WERI-Rb-1 (cell line): ENCODE results near the gene GLUD1.
"Not testable (repeated sequence)": the region's sequence is repeated elsewhere in the genome, so short reads cannot be mapped to it uniquely, and the experiment has no call there.

Experiments
- DNase-seq: peaks from one replicate; pipeline ENCODE4 v3.0.0-alpha.2; 2020
- H3K27ac ChIP-seq: fragments of 250-450 bp; sonication (Bioruptor Pico); 2 replicates; pipeline ENCODE4 v1.5.1; 2020; ENCODE audit warnings: mild to moderate bottlenecking, moderate library complexity
- H3K27me3 ChIP-seq: fragments of 250-450 bp; sonication (Bioruptor Pico); 2 replicates; pipeline ENCODE4 v1.5.1; 2021; ENCODE audit warnings: mild to moderate bottlenecking, low read depth, moderate library complexity; ENCODE audit not compliant: insufficient read depth, severe bottlenecking
- H3K36me3 ChIP-seq: fragments of 250-450 bp; sonication (Bioruptor Pico); 2 replicates; pipeline ENCODE4 v1.5.1; 2020; ENCODE audit warnings: mild to moderate bottlenecking, moderate library complexity
- H3K4me3 ChIP-seq: 2 replicates; pipeline ENCODE4 v1.5.1; 2011; ENCODE audit warnings: low read depth, mild to moderate bottlenecking, control low read depth, low read length
- H3K9me3 ChIP-seq: fragments of 250-450 bp; sonication (Bioruptor Pico); 2 replicates; pipeline ENCODE4 v1.5.1; 2021; ENCODE audit warnings: mild to moderate bottlenecking, moderate library complexity; ENCODE audit not compliant: severe bottlenecking
- TF ChIP-seq, protein P1 (sequence below): IDR thresholded peaks from 2 replicates; pipeline ENCODE4 v1.5.1; 2011; ENCODE audit warnings: low read depth, mild to moderate bottlenecking, control low read depth, inconsistent platforms, low read length

Gene GLUD1

DNA sequence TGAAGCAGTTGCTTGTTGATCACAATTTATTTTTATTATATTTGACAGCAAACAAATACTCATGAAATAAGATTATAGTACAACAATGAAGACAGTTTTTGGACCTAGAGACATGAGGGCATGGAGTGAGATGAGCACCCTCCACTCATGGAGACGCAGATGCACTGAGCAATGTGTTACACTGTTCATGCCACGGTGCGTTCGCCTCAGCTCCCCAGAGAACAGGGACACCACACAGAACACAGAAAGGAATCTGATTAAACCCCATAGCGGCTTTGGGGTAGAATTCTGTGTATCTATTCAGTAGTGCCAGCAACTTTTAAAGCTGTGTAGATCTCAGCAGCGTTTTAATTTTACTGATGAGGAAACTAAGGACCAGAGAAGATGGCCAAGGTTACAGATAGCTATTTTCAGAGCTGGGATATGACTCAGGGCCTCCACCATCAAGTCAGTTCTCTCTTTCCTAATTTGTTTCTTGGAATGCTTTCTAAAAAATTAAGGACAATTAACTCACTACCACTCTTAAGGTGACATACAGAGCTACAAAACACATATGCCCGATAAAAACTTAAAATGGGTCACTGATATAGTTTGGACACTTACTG is 41.0 kb downstream of the GLUD1 start:
- Histone ChIP-seq H3K9me3 (no peaks in the 10 kb centered on the region), H3K27me3 (no peaks in the 10 kb centered on the region), H3K27ac (no peak overlapping the region), H3K4me3 (no peak overlapping the region), H3K36me3 (peaks cover 74% of the 10 kb centered on the region)
- DNase-seq = no peak
- TF ChIP-seq, protein P1, sequence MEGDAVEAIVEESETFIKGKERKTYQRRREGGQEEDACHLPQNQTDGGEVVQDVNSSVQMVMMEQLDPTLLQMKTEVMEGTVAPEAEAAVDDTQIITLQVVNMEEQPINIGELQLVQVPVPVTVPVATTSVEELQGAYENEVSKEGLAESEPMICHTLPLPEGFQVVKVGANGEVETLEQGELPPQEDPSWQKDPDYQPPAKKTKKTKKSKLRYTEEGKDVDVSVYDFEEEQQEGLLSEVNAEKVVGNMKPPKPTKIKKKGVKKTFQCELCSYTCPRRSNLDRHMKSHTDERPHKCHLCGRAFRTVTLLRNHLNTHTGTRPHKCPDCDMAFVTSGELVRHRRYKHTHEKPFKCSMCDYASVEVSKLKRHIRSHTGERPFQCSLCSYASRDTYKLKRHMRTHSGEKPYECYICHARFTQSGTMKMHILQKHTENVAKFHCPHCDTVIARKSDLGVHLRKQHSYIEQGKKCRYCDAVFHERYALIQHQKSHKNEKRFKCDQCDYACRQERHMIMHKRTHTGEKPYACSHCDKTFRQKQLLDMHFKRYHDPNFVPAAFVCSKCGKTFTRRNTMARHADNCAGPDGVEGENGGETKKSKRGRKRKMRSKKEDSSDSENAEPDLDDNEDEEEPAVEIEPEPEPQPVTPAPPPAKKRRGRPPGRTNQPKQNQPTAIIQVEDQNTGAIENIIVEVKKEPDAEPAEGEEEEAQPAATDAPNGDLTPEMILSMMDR = no peak

DNA sequence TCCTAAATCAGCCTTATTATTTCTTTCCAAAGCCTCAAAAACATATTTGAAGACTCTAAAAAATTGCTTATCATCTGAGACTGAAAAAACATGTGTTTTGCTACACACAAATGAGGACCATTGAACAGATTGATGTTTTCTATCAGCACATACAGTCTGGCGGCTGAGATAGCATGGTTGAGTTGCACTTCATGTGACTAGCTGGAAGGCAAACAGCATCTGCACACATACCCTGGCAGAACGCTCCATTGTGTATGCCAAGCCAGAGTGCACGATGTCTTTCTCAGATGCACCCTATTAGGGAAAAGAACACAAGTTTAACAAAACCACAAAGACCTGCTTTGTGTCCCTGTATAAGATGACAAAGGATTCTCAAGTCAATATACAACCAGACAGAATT is 41.5 kb downstream of the GLUD1 start:
- peaks cover 71% of the 10 kb centered on the region for H3K36me3 ChIP-seq
- TF ChIP-seq, protein P1 = no peak
- H3K4me3 ChIP-seq = no peak overlapping the region
- no peaks in the 10 kb centered on the region for H3K27me3 ChIP-seq
- DNase-seq = no peak
- no peak overlapping the region for H3K27ac ChIP-seq
- no peaks in the 10 kb centered on the region for H3K9me3 ChIP-seq

DNA sequence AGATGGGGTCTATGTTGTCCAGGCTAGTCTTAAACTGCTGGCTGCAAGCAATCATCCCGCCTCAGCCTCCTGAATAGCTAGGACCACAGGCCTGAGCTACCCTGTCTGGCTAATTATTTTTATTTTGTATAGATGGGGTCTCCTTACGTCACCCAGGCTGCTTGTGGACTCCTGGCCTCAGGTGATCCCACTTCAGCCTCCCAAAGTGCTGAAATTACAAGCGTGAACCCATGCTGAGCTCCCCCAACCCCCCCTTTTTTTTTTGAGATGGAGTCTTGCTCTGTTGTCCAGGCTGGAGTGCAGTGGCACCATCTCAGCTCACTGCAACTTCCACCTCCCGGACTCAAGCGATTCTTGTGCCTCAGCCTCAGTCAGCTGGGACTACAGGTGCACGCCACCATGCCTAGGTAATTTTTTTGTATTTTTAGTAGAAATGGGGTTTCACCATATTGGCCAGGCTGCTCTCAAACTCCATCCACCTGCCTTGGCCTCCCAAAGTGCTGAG is 49.2 kb downstream of the GLUD1 start:
- Histone ChIP-seq H3K27ac (no peak overlapping the region), H3K4me3 (no peak overlapping the region), H3K36me3 (peaks cover 23% of the 10 kb centered on the region), H3K27me3 (no peaks in the 10 kb centered on the region), H3K9me3 (no peaks in the 10 kb centered on the region)
- DNase-seq = no peak
- TF ChIP-seq, protein P1 = no peak

DNA sequence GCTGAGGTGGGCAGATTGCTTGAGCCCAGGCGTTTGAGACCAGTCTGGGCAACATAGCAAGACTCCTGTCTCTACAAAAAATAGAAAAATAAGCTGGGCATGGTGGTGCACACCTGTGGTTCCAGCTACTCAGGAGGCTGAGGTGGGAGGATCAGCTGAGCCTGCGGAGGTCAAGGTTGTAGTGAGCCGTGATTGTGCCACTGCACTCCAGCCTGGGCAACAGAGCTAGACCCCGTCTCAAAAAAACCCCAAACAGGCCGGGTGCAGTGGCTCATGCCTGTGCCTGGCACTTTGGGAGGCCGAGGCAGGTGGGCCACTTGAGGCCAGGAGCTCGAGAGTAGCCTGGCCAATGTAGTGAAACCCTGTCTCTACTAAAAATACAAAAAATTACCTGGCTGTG is 51.1 kb downstream of the GLUD1 start:
- H3K27me3 ChIP-seq, H3K9me3 ChIP-seq, H3K4me3 ChIP-seq, DNase-seq, H3K36me3 ChIP-seq, H3K27ac ChIP-seq: not testable (repeated sequence)

DNA sequence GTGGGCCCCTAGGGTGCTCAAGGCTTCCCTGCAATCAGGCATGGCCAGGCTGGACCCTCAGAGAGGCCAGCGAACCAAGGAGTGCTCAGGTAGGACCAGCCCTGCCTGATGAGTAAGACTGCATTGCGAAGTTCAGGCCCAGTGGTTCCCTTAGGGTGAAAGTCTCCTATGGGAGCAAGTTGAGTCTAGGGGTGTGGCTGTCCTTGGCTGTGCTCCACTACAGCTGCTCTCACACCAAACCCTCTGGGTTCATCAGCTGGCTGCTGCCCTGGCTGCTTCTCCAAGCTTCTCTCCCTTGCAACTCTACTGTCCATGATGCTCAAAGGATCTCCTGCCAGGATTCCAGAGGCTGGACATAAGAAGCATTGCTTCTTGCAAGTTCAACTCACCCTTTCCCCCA is 55.9 kb downstream of the GLUD1 start:
- H3K36me3 ChIP-seq = no peaks in the 10 kb centered on the region
- no peaks in the 10 kb centered on the region for H3K9me3 ChIP-seq
- TF ChIP-seq, protein P1 = no peak
- H3K4me3 ChIP-seq = no peak overlapping the region
- DNase-seq = no peak
- no peak overlapping the region for H3K27ac ChIP-seq
- no peaks in the 10 kb centered on the region for H3K27me3 ChIP-seq

DNA sequence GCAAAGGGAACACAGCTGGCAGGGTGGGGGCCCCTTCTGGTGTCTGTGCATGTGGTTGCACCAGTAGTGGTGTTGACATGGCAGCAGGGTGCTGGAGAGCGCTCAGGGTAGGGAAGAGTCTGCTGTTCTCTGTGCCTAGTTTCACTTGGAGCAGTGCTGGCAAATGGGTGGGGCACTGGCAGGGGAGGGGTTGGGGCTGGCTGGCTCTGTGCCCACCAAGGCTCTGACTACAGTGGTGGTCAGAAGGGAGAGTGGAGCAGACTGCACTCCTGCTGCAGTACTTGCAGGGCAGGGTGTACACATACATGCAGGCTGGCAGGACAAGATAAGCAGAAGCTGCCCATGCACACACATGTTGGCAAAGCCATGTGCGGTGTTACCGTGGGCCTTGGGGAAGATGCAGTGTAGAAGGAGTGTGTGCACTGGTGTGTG is 56.3 kb downstream of the GLUD1 start:
- no peak overlapping the region for H3K27ac ChIP-seq
- H3K9me3 ChIP-seq = no peaks in the 10 kb centered on the region
- no peak for DNase-seq
- H3K27me3 ChIP-seq = no peaks in the 10 kb centered on the region
- TF ChIP-seq, protein P1 = no peak
- H3K36me3 ChIP-seq = no peaks in the 10 kb centered on the region
- H3K4me3 ChIP-seq = no peak overlapping the region
